Ascending aorta (tissue), 2 donors: ENCODE results near the gene C5orf58. TPM values are rescaled to one million over a fixed set of nuclear protein-coding genes. Genes with fewer than 3 reads are reported as not detected.

Experiments used
- DNase-seq, 2 donors: peaks; one replicate each; pipeline ENCODE4 v3.0.0-alpha.2; 2019; ENCODE audit warnings: low spot score in 2 of 2
- H3K27ac ChIP-seq, 2 donors: fragments of 200-600 bp; sonication (generic); one replicate each; pipeline ENCODE4 v1.5.1; 2016 to 2017; ENCODE audit warnings: mild to moderate bottlenecking in 1 of 2
- H3K27me3 ChIP-seq: fragments of 200-600 bp; sonication (generic); one replicate; pipeline ENCODE4 v1.5.1; 2017
- H3K36me3 ChIP-seq, 2 donors: fragments of 200-600 bp; sonication (generic); one replicate each; pipeline ENCODE4 v1.5.1; 2016
- H3K4me1 ChIP-seq, 2 donors: fragments of 200-600 bp; sonication (generic); one replicate each; pipeline ENCODE4 v1.5.1; 2016 to 2017; ENCODE audit warnings: mild to moderate bottlenecking in 1 of 2
- H3K4me3 ChIP-seq, 2 donors: fragments of 200-600 bp; sonication (generic); one replicate each; pipeline ENCODE4 v1.5.1; 2016 to 2017; ENCODE audit warnings: mild to moderate bottlenecking in 1 of 2
- H3K9me3 ChIP-seq, 2 donors: fragments of 200-600 bp; sonication (generic); one replicate each; pipeline ENCODE4 v1.5.1; 2016
- intact Hi-C: fragments of 100-400 bp; cut with DNase I; formaldehyde crosslinking; loops from one replicate; pipeline ENCODE4 v1.15.1; 2023
- total RNA-seq: library from RNA; depleted of rRNA; stranded (reverse); fragments of >200 nt; gene quantifications from one replicate; pipeline ENCODE4 v1.1.0, GENCODE V29; 2016
- TF ChIP-seq, protein P1 (sequence below), 3 experiments: fragments of 200-600 bp in 2 of 3; fragments of 450-650 bp in 1 of 3; sonication (generic) in 2 of 3; IDR thresholded peaks; one replicate each; pipeline ENCODE4 v1.5.1; 2016 to 2019; ENCODE audit warnings: antibody characterized with exemption in 3 of 3, mild to moderate bottlenecking in 1 of 3, moderate library complexity in 1 of 3

C5orf58 gene
- total RNA-seq, 1 donor from 2014 or later = not detected

DNA sequence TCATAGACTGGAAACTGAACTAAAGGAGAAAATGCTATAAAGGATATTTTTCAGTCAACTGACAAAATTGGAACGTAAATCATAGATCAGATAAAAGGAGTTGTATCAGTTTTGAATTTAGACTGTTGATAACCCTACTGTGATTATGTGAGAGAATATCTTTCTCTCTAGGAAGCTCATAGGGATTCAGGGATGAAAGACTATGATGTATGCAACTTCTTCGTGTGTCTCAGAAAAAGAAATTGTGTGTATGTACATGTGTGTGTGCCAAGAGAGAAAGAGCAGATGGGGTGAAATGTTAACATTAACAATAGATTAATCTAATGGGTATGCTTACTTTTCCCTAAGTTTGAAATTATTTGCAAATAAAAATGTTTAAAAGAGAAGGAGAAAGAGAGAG, 30.7 kb upstream of the C5orf58 start:
- Histone ChIP-seq H3K27me3 (no peaks in the 10 kb centered on the region), H3K4me3 (no peak overlapping the region), H3K36me3 (no peaks in the 10 kb centered on the region), H3K27ac (no peak overlapping the region), H3K9me3 (no peaks in the 10 kb centered on the region), H3K4me1 (no peaks in the 10 kb centered on the region)
- intact Hi-C loops = no loop called here
- TF ChIP-seq, protein P1, sequence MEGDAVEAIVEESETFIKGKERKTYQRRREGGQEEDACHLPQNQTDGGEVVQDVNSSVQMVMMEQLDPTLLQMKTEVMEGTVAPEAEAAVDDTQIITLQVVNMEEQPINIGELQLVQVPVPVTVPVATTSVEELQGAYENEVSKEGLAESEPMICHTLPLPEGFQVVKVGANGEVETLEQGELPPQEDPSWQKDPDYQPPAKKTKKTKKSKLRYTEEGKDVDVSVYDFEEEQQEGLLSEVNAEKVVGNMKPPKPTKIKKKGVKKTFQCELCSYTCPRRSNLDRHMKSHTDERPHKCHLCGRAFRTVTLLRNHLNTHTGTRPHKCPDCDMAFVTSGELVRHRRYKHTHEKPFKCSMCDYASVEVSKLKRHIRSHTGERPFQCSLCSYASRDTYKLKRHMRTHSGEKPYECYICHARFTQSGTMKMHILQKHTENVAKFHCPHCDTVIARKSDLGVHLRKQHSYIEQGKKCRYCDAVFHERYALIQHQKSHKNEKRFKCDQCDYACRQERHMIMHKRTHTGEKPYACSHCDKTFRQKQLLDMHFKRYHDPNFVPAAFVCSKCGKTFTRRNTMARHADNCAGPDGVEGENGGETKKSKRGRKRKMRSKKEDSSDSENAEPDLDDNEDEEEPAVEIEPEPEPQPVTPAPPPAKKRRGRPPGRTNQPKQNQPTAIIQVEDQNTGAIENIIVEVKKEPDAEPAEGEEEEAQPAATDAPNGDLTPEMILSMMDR (IDR thresholded peaks at IDR 0.05) = no peak
- DNase-seq = no peak

DNA sequence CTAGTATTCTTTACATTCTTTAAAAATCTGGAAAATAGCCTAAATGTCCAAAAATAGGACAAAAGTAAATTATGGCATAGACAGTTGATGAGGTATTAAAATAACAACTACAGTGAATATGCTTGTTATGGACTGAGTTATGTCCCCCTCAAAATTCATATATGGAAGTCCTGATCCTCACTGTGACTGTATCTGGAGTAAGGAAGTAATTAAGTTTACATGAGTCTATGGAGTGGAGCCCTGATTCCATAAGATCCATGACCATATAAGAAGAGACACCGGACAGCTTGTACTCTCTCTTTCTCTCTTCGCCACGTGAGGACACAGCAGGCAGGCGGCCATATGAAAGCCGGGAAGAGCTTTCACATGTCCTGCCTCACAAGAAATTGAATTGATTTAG, 28.6 kb upstream of the C5orf58 start:
- intact Hi-C loops = no loop called here
- TF ChIP-seq, protein P1 (IDR thresholded peaks at IDR 0.05) = no peak

DNA sequence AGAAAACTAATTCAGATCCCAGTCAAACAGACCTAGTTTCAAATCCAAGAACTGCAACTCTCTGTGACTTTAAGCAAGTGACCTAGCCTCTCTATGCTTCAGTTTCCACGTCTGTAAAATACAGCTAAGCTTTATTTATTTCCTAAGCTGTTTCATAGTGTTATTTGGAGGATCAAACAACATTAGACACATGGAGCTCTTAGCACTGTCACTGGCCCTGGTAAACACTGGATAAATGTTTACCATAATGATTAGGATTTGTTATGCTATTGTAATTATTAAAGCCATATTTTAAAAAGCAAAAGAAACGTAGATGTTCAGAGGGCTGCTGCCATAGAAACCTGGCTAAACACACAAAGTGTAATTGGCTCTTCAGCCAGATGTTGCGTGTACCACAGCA, 26.6 kb upstream of the C5orf58 start:
- Histone ChIP-seq H3K4me1 (no peaks in the 10 kb centered on the region), H3K36me3 (no peaks in the 10 kb centered on the region), H3K4me3 (no peak overlapping the region), H3K27me3 (no peaks in the 10 kb centered on the region), H3K9me3 (no peaks in the 10 kb centered on the region), H3K27ac (no peak overlapping the region)
- intact Hi-C loops = no loop called here
- DNase-seq = no peak
- TF ChIP-seq, protein P1 (IDR thresholded peaks at IDR 0.05) = no peak

More for the DNA sequence above, 28.6 kb upstream of the C5orf58 start:
- H3K9me3 ChIP-seq = no peaks in the 10 kb centered on the region
- no peak for DNase-seq
- no peaks in the 10 kb centered on the region for H3K27me3 ChIP-seq
- no peak overlapping the region for H3K4me3 ChIP-seq
- H3K27ac ChIP-seq = no peak overlapping the region
- no peaks in the 10 kb centered on the region for H3K4me1 ChIP-seq
- H3K36me3 ChIP-seq = no peaks in the 10 kb centered on the region

DNA sequence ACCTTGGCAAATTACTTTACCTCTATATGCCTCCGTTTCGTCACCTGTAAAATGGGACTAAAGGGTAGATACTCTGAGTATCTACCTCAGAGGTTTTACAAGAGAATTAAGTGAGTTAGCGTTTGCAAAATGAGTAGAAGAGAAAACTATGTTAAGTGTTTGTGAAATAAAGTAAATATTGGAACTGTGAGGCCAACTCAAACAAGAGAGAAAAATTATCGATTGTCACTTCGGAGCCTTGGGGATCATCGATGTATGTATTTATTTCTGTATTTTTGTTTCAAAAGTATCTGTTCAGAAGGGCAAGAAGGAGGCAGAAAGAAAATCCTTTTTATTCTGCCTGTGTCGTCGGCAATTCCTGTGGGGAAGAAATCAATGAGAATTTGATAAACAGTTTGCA, 25.8 kb upstream of the C5orf58 start:
- H3K4me3 ChIP-seq = no peak overlapping the region
- H3K4me1 ChIP-seq = no peaks in the 10 kb centered on the region
- intact Hi-C loops = no loop called here
- H3K36me3 ChIP-seq = no peaks in the 10 kb centered on the region
- DNase-seq = no peak
- H3K27me3 ChIP-seq = no peaks in the 10 kb centered on the region
- H3K27ac ChIP-seq = no peak overlapping the region
- TF ChIP-seq, protein P1 (IDR thresholded peaks at IDR 0.05) = no peak
- H3K9me3 ChIP-seq = no peaks in the 10 kb centered on the region

DNA sequence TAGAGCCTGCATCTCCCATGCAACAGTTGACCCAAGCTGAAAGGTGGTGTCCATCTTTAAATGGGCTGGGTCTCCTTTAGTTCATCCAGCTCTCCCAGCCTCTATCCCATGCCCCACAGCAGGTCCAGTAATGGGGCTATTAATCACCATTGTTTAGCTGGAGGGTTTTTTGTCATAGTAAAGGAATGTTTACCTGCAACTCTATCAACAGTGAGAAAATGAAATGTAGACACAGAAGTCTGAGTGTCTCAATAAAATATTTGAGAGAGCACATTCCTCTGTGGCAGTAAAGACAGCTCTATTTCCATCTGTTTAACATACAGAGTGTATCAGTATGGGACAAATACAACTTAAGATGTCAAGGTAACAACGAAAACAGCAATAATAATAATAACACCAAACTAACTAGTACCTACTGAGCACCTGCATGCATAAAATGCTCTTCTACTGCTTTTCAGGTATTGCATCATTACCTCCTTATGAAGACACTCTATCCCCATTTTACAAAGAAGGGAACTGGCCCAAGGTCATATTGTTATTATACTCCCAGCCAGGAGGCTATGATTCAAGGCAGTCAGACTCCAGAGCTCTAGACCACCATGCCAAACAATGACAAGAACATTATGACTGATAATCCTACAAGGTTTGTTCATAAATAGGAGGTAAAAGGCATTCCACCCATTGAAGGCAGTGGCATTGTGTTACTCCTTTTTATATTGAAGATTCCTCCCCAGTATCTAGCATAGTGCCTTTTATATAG, 21.0 kb upstream of the C5orf58 start:
- intact Hi-C loops = no loop called here
- H3K27me3 ChIP-seq = no peaks in the 10 kb centered on the region
- H3K36me3 ChIP-seq = no peaks in the 10 kb centered on the region
- TF ChIP-seq, protein P1 (IDR thresholded peaks at IDR 0.05) = no peak
- H3K4me1 ChIP-seq = no peaks in the 10 kb centered on the region
- no peak for DNase-seq
- H3K4me3 ChIP-seq = no peak overlapping the region
- no peak overlapping the region for H3K27ac ChIP-seq
- H3K9me3 ChIP-seq = no peaks in the 10 kb centered on the region
